ENCODE measurements around the gene ARHGAP10.
"Not testable (repeated sequence)": the region's sequence is repeated elsewhere in the genome, so short reads cannot be mapped to it uniquely, and the experiment has no call there.

ARHGAP10 gene

DNA sequence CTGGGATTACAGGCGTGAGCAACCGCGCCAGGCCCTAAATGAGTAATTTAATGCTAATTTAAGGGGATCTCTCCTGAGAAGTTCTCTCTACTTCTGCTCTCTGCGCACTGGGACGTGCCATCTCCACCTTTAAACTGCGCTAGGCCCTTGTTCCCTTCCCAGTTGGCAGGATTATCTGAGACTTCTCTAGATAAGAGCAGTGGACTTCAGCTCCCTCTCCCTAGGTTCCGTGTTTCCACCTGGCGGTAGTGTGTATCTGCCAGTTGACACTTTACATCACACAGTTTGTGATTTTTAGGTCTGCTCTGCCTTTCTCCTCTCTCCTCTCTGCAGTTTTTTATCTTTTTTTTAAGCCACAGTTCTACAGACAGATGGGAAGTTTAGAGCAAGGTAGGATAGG lies 40.2 kb downstream of the ARHGAP10 start:
- DNase-seq, result no peak

DNA sequence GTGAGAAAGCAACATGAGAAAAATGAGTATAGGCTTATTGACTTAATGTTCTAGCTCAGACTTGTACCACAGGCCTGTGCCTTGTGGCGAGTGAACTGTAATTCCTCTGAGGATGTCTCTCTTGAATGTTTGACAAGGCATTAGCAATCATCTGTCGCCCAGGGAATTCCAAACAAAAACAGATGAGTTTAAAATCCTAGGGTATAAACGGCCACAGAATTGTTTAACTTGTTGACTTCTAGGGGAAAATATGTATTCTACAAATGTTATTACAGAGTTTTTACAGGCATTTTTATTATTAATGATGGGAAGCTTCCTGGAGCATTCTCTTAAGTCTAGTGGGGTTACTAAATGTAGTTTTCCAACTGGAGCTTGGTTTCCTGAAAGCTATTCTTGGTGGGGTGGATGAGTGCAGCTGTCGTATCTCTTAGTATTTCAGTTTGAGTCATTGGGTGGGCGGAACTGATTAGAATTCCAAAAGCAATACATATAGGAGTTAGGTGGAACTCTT lies 40.6 kb downstream of the ARHGAP10 start:
- no peak for DNase-seq

DNA sequence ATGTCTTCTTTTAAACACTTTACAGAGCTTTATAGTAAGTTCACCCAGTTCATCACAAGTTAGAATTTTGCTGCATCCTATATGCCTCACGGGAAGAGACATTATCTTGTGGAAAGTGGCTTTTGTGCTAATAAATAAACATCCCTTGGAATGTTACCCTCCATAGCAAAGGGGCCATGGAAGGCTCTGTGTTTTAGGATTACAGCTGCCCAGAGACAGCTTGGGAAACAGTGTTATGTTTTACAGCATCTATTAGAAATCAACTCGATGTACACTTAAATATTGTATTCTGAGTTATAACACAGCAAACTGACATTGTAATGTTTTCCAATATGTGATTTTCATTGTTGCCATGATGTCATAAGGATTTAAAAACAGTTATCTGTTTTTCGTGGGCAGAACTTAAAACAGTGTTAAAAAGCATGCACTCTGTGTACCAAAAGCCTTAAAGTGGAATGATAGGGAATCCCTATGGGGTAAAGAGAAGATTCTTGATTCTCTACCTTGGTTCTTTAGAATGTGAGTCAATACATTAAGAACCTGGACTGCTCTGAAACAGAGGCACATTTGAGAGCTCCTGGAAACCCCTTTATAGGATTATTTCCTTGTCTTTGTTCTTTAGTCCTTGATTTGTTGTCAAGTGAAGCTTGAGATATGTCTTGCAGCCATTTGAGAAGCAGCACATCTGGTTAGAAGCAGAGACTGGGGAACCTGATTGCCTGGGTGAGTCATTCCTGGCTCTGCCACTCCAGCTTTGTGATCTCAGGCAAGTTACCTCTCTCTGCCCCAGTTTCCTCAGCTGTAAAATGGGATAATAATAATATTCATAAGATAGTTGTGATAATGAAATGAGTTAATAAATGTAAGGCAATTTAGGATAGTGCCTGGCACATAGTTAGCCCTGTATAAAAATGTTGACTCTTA lies 41.6 kb downstream of the ARHGAP10 start:
- no peak for DNase-seq

DNA sequence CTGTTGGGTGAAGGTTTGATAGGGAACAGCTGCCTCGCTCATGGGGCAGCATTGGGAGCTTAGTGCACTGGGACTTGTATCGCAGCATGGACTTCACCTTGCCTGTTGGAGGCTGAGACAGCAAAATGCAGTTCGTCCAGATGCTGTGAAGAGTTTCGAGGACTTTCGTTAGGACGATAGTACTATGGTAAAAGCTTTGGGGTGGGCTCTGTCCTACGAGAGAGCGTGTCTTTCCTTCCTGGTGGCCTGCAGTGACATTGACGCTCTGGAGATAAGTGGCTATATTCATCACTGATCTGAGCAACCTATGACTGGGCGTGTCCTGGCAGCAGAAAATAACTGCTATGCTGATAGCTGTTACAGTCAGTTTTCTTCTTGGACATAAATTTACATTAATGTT lies 44.8 kb downstream of the ARHGAP10 start:
- no peak for DNase-seq

DNA sequence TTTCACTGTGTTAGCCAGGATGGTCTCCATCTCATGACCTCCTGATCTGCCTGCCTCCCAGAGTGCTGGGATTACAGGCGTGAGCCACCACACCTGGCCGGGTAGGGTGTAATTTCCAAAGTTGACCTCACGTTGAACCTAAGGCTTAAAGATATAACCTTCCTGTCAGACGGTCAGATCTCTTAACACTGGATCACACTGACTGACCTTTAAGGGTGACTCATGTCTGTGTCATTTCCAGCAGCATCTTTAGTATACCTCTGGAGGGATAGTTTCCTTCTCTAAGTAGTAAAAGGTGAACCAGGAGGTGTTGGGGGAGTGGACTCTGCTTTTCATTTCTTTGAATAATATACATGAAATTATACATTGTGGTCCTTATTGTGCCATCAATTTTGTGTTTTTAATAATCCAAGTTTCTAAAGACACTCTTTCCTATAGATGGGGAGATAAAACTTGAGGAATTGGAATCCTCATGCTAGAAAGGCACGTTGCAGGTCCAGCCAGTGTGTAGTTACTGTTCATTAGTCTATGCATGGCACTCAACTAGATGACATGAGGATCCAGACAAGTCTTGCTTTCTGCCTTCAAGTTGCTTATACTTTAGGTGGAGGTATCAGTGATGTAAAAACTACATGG lies 45.7 kb downstream of the ARHGAP10 start:
- DNase-seq, result no peak

DNA sequence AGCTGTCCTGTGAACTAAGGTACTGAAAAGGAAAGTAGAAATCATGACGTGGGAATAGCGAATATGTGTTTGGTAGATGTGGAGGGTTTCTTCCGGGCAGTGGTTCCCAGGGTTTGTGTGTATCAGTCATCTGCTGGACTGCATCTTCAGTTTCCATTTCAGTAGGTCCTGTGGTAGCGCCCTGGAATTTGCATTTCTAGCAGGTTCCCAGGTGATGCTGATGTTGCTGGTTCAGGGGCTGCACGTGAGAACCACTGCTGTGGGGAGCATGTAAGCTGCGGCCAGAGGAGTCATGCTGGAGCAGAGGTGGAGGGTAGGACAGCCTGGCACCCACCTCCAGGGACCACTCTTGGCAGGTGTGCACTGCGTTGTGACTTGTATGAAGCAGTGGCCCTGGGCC lies 47.1 kb downstream of the ARHGAP10 start:
- DNase-seq, result no peak

DNA sequence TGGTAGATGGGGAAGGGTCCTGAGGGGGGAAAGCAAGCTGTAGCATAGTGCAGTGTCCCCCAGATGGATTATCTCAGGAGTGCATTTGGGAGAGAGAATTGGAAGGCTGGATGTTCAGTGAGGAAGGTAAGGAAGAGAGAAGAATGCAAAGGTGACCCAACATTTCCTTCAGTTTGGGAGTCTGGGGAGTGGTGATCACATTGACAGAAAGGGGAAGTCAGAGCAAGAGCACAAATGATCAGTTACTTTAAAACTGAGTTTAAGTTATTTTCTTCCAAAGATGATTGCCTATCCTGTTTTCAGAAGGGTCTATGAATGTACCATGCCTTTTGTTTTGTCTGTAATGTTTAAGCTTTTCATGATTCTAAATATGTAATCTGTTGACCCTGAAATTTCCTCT lies 47.6 kb downstream of the ARHGAP10 start:
- DNase-seq, result no peak

DNA sequence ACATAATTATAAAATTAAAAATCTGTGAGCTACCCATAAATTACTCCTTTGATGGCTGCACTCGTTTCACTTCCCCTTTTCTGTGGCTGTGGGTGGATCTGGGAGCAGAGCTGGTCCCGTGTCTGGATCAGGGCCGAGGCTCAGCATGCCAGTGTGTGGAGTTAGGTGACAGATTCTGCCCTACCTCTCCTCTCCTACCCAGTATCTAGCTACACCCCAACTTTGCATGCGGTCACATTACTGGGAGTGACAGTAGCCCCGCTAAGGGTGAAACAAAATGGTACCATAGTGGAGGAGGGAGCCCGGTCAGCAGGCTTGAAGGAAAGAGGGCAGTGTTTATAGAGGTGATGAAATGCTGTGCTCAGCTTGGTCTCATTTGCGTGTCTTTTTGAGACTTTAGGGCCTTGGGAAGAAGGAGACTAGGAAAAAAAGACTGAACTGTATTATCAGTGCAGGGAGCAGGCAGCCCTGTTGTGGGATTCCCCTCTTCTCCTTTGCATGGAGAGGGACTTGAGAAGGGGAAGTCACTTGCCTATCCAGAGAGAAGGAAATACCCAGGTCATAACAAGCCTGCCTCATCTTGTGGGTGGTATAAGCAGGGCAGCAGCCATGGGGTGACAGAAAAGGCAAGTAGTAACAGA lies 48.4 kb downstream of the ARHGAP10 start:
- DNase-seq, result no peak

DNA sequence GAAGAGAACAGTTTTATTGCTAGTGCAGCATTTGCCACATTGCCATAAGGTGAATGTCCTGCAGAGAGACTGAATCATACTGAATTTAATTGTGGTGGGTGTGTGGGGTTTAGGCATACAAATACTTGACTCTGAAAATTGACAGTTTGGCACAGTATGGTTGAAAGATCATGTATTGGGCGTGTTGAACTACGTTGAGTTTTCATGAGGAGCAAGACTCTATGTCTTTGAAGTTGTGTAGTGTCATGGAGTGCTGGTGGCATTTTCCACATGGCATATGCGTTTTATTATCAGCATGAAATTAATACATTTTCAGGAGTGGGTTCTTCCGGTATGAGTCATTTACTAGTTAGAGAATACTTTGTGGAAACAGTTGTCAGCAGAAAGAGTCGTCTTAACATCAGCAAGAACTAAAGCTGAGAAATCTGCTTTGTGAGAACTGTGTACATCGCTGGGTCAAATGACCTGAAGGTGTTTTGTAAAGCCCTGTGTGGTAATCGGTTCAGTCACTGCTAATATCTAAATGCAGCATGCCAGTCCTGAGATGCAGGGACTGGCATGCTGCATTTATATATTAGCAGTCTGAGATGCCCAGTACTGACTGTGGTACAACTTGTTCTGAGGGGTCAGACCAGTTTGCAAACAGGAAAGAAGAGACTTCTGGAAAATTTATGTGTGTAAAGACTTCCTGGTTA lies 50.3 kb downstream of the ARHGAP10 start:
- no peak for DNase-seq

DNA sequence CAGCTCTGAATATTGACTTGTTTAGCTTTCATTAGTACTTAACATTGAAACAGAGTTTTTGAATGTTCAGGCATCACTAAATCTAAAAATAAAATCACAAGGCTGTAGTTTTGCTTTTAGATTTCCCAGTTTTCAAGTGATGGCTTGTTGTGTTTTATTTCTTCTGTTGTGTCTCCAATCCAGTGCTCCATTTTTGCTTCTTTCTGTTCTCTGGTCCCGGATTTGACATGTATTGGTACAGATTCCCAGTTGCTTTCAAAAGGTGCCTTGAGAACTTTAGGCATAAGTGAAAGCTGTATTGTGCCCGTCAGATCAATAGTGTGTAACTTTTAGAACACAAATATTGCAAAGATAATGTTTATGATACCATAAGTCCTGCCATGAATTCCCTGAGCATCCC lies 53.2 kb downstream of the ARHGAP10 start:
- DNase-seq, result no peak

DNA sequence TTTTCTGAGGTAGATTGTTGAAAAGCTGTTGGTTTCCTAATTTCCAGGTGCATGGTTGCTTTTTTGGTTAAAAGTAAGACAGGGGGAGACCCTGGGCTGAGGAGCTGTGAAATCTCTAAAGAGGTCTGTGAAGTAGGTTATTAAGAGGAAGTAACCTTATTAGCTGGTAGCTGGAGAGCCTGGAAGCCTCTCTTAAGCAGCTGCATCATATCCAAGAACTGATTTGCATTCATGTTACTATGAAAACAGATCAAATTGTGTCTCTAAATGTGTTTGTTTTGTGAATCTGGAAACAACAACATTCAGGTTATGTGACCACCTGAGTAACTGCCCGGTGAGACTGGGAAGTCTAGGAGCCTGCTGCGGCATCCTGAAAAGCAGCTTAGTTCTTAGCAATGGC lies 54.1 kb downstream of the ARHGAP10 start:
- DNase-seq, result peak; percentile 1

DNA sequence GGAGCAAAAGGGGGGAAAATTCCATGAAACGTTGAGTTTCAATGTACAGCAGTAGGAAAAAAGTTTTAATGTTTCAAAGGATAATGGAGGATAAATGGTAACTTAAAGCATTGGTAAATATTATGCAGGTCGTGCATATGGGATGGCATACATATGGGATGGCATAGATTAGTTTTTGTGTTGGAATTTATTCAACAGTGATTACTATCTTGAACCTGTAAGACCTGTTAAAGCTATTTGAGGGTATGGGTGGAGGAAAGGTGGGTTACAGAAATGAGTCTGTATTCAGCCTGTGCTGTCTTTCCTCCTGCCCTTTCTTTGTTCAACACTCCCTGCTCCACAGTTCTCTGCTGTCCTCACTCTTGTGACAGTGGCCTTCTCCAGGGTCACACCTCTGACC lies 54.6 kb downstream of the ARHGAP10 start:
- no peak for DNase-seq

DNA sequence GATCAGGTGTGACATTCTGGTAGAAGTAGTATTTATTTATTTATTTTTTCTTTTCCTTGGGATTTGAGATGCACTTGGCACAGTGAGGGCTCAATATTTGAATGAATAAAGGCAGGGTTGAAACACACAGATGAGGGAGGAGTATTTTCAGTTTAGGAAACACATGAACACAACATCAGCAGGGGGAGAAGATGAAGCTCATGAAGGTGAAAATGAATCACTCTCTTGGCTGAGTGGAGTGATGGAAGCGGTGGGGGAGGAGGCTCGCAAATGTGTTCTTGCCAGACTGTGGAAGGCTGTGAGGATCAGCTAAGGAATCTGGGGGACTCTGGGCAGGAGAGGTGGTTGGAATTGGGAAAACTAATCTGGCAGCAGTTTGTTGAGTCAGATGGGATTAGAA lies 55.3 kb downstream of the ARHGAP10 start:
- DNase-seq, result no peak

DNA sequence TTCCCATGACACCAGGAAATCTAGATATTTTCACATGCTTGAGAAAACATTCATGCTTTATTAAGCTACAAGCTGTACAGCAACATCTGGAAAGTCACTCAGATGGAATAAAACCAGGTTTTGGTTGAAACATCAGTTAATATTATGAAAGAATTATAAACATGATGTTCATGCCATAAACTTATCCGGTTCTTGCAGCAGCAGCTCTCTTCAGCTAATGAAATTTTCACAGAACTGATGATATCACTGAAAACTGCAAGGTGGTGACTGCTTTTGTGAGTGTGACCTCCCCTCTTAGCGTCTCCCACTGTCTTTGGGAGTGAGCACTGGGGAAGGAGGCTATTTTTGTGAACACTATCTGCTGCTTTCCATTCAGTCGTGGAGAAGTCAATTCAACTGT lies 56.9 kb downstream of the ARHGAP10 start:
- DNase-seq, result no peak

DNA sequence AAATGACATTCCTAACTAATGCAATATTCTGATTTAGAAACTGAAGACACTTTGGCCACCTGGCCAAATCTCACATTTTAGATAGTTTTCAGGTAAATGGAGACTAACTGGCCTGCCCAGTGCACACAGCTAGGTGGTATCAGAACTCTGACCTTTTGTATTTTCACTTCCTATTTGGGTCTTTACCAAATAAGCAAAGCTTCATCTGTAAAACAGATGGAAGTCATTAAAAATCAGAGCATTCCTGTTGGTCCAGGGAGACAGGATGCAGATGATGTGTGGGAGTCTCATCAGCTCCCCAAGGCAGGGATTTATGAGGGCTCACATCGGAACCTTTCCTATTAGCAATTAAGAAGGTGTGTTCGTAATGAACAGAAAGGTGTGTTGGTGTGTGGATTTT lies 57.7 kb downstream of the ARHGAP10 start:
- DNase-seq, result no peak

DNA sequence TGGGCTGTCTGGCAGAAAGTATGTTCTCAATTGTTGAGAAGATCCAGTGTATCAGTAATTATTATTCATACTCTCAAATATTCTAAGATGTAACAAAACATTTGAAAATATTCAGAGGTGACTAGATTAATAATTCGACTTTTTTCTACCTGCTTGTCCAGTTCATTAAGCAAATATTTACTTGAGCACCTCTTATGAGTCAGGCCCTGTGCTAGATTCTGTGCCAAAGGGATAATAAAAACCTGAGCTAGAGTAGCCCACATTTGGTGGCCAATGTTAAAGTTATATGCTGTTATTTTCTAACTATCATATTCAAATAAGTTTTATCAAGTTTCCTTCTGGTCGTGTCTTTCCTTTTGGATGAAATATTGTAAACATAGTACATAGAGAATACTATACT lies 58.5 kb downstream of the ARHGAP10 start:
- DNase-seq, result no peak

DNA sequence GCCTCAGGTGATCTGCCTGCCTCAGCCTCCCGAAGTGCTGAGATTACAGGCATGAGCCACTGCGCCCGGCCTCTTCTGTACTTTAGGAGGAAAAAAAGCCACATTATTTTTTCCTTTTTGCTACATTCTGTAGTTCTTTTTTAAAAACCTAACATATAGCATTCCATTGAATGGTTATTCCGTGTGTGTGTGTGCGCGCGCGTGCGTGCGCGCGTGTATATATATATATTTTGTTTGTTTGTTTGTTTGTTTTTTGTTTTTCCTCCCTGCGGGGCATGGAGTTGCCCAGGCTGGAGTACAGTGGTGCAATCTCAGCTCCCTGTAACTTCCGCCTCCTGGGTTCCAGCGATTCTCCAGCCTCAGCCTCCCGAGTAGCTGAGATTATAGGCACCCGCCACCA lies 59.5 kb downstream of the ARHGAP10 start:
- no peak for DNase-seq

DNA sequence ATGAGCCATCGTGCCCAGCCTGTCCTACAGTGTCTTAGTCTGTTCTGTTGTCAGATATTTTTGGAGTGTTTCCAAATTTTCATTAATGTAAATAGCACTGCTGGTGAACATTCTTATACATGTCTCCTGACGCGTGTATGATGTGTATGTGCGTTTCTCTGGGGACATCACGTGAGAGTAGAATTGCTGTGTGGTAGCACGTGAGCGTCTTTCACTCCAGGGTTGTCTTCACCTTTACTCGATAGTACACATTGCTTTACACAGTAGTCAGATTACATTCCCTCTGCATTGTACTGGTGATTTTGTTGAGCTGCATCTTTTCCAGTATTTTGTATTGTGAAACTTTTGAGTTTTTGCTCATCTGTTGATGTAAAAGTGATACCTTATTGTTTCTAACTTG lies 60.0 kb downstream of the ARHGAP10 start:
- no peak for DNase-seq

DNA sequence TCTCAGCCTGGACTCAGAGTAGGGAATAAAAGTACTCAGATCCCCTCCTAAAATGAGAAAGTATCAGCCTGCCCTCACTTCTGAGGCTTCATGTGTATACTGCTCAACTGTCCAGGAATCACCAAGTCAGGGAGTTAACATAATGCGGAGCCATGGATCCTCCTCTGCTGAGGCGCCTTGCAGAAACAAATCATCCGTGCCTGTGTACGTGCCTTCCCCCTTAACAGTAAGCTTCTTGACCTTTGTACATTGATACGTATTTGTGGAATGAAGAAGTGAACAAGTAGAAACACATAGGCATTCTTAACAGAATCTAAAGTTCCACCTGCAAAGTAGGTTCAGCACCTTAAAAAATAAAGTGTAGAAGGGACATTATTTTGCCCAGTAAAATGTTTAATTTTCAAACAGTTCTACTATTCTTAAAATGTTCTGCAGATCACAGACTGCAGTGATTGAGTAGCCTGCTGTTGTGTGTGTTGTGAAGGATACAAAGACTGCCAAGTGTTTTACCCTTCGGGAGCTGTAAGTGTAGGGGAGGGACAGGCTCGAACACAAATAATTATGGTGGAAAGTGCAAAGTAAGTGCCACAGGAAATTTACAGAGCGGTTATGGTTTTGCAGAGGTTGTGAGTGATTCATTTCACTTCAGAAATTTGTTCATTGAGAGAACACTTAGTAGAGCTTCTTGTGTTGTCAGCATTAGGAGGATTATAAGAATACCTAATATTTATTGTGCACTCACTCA lies 61.9 kb downstream of the ARHGAP10 start:
- DNase-seq, result no peak

DNA sequence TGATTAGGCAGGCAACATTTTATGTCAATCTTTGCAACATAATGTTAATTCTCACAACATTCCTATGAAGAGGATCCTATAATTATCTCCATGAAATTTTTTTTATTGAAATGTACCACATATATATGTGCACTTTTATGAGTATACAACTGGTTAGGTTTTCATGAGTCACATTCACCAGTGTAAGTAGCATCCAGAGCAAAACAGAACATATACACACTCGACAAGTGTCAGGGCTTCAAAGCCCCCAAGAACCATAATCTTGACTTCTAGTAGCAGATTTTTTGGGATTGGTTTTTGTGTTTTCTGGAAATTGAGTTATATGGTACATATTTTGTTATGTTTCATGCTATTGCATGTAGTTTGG lies 62.4 kb downstream of the ARHGAP10 start:
- DNase-seq, result no peak

DNA sequence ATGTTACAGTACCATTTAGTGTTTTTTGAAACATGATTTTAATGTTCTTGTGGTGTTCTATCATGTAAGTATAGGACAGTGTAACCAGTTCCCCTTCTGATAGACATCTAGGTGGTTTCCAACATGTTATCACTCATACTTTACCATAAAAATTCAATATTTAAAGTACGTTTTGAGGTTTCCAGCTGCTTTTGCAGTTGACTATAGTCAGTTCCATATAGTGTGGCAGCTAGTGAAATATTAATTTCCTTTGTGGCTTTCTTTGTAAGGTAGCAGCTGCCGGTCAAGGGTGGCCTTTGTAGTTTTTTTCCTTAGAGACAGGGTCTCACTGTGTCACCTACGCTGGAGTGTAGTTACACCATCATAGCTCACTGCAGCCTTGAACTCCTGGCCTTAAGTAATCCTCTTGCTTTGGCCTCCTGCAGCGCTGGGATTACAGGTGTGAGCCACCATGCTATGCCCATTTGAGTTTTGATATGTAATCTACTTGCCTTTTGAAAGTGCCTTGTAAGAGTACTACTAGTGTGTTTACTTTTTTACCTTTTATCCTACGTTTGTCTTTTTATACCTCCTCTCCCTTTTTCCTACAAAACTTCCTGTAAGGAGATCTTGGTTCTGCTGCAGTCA lies 63.0 kb downstream of the ARHGAP10 start:
- no peak for DNase-seq

DNA sequence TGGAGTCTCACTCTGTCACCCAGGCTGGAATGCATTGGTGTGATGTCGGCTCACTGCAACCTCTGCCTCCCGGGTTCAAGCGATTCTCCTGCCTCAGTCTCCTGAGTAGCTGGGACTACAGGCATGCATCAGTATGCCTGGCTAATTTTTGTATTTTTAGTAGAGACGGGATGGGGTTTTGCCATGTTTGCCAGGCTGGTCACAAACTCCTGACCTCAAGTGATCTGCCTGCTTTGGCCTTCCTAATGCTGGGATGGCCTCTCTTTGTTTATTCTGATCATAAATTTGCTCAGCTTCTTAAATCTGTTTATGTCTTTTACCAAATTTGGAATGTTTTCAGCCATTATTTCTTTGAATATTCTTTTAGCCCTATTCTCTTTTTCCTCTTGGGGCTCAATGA lies 67.2 kb downstream of the ARHGAP10 start:
- not testable (repeated sequence) for DNase-seq
